Effector CD8-positive, alpha-beta T cell (primary cell): Measurements from ENCODE around the gene PALLD.

Experiments
- DNase-seq: peaks from one replicate; lab custom pipeline; 2025; lab: John Stamatoyannopoulos, UW

PALLD gene

DNA sequence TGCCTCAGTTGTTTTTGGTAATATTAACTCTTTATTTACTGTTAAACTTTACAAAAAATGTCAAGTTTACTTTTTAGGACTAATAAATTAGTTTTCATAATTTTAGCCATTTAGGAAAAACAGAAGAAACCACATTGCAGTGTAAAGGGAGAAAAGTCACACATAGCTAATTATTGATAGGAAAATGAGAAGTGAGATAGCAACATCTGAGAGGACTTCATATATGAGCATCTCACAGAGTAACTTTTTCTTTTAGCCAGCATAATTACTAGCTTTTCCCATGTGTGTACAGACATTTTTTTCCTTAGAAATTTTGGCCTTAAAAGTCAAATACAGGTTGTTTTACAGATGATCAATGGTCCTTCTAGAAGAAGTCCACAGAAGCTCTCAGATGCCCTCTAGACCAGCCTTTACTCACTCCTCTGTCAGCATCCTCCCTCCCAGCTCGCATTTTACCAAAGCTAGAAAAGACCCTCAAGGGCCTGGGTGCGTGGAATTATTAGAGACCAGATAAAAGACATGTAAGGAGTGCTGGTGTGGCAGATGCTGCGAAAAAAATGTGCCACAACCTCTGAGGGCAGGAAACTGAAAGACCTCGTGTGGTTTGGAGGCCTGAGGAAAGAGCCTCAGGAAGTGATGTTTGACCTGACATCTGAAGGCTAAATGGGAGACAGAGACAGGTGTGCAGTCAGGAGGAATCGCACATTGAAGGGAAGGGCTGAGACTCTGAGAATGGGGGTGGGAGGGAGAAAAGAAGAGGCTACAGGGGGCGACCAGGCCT, 356.3 kb downstream of the PALLD start:
- no peak for DNase-seq

- DNase-seq, result no peak
Observed at GRCh38 chr4:168853770-168854169, 356.9 kb downstream of the PALLD start.

GRCh38 chr4:168854350-168854921, 357.6 kb downstream of the PALLD start:
- no peak for DNase-seq

GRCh38 chr4:168856312-168856711, 359.5 kb downstream of the PALLD start:
- no peak for DNase-seq

GRCh38 chr4:168857009-168857408, 360.2 kb downstream of the PALLD start:
- DNase-seq, result no peak

GRCh38 chr4:168857546-168858314, 360.9 kb downstream of the PALLD start:
- no peak for DNase-seq

DNA sequence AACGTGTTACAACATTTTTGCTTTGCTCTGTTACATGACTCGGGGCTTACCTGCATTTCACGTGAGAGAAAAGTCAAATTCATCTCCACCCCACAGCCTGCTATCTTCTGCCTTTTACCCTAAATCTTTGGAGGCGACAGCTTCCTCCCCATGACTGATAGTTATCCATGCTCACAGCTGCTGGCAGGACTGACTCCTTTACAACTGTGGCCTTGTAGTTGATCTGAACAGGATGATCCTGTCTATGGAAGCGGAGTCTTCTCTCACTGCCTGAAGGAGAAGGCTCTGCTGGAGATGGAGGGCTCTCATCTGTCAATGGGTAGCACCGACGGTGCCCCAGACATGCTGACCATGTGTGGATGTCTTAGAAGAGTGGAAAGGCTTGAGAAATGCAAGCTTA, 362.2 kb downstream of the PALLD start:
- no peak for DNase-seq

DNA sequence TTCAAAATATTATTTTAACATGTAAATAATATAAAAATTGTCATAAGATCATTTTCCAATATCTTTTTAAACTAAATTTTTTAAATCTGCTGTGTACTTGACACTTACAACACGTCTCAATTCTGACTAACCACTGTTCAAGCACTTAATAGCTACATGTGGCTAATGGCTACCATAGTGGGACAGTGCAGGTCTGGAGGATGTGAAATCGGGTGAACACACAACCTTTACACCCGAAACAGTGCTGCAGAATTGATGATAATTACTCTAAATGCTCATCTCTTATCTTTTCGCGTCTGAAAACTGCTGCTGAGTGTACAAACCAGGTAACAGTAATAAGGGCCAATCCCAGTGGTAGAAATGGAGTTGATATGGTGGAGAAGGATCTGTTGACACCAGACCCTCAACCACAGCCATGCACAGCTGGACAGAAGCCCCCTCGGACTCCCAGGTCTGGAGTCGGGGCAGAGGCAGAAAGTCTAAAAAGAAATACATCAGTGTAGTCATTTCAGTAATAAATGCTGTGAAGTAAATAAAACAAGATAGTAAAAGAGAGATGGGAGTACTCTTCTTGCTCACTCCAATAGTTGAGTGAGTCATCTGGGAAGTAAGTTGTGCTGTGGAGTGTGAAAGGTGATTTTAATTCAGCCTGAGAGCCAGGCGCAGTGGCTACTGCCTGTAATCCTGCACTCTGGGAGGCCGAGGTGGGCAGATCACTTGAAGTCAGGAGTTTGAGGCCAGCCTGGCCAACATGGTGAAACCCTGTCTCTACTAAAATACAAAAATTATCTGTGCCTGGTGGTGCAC, 363.2 kb downstream of the PALLD start:
- DNase-seq, result no peak

DNA sequence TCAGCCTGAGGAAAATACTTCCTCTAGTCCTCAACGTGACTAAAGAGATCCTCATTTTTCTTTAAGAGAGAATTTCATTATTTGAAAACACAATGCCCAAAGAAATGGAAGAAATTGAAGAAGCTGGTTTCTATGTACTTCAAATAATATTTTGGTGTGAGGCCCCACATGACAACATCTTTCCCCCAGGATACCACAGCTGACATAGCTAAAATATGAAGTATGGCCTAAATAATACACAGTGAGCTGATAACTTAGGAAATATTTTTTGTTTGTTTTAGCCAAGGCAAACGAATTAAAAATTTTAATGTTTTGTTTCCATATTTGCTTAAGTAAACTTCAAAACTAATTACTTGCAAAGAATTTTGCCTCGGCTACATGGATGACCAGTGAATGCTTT, 364.0 kb downstream of the PALLD start:
- no peak for DNase-seq

- DNase-seq, result no peak
Observed at GRCh38 chr4:168863719-168864647, 367.1 kb downstream of the PALLD start.

DNA sequence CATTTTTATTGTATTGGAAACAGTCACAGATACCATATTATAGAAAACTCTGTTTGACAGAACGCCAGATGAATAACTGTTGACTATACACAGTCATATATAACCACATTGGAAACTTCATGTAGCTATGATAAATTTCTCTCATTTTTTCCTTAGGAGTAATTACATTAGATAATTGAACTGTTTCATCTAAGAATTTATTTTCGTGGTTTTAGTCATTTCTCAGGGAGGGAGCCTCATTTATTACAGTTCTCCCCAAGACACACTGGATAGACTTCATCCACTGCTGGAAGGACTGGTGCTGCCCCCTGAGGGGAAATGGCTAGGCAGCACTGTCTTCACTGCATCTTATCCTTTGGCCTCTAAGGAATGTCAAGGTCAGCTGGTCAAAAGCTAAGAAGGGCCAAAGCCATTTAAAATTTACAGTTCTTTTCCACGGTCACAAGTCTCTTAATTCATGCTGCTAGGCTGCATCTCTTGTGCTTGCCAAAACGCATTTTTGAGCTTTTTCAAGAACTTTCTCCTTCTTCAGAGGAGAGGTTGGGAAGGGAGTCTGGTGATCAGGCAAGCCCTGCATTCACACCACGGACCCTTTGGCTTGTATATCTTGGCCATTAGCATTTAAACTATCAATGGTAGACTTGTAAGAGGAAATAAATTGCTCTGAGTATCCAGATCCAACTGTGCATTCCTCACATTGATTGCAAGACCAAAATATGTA, 368.1 kb downstream of the PALLD start:
- DNase-seq, result no peak

- no peak for DNase-seq
Observed at GRCh38 chr4:168865854-168866253, 369.0 kb downstream of the PALLD start.

GRCh38 chr4:168866635-168867034, 369.8 kb downstream of the PALLD start:
- DNase-seq, result no peak

- no peak for DNase-seq
Observed at GRCh38 chr4:168867128-168867527, 370.3 kb downstream of the PALLD start.

- no peak for DNase-seq
Observed at GRCh38 chr4:168868044-168868781, 371.4 kb downstream of the PALLD start.

DNA sequence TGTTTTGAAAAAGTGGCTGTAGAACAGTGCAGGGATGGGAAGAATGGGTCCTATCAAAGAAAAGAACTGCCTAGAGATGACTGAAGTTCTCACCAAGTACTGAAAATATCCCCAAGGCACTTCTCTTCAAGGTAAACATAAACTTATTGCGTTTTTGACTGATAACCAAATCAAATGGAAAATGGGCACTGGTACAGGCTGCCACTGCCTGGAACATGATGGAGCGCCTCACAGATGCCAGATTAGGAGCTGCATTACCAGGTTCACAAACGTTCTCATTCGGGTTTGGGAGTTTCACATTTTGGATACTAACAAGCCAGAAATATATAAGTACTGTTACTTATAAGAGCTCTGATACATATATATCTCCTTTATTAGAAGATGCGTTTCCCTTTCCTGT, 371.9 kb downstream of the PALLD start:
- no peak for DNase-seq

DNA sequence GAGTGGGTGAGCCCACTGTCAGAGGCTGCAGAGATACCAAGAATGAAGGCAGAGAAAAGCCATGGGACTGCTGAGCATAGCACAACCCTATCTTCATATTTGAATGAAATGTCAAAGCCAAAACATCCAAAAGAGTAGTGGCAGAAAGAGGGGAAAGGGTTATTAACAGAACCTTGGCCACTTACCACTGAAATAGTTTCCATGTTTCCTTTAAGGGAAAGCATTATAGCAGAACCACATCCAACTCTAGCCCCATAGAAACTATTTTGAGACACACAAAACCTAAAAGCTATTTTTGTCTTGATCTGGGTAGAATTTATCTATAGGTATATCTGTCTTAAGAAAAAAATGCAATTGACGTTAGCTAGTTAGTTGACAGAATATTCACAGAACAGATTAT, 373.2 kb downstream of the PALLD start:
- no peak for DNase-seq

DNA sequence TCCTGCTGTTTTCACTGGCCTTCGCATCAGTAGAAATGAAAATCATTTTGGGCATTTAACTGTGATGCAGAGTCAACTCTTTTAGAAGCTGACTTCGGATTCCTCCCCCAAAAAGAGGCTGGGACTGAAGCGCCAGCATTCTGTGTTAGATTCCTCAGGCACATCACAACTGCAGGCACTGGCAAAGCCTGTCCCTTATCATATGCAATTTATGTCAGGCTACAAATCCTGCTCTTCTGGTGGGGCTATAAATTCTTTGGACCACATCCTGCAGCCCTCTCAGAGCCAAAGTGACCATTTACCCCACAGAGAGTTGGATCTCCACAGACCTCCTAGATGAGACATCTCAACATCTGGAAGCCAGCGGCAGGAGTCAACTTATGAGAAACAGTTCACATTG, 374.8 kb downstream of the PALLD start:
- DNase-seq, result no peak

DNA sequence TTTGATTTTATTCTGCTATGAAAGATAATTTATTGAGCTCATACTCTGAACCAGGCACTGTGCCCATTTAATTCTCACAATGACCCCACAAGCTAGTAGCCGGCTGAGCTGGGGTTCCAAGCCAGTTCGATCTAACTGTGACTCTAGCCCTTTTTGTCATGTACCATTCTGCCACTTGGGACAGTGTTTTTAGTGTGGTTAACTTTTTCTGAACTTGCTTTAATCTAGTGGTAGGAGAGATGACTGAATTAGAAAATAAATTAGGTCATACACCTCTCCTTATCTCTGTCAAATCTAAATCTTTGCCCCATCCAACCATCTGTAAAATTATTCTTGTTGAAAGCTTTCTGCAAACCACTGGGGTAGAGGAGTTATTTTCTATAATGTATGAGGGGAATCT, 377.2 kb downstream of the PALLD start:
- DNase-seq, result no peak

- DNase-seq, result no peak
Observed at GRCh38 chr4:168876106-168876505, 379.3 kb downstream of the PALLD start.
